SK-N-SH (cell line): ENCODE data around the gene PSD. TPM values are rescaled to one million over a fixed set of nuclear protein-coding genes. Genes with fewer than 3 reads are reported as not detected.

Experiments
- CTCF ChIA-PET: fragments of 300-600, 350-600 bp; formaldehyde crosslinking; extraction: SDS; loops from one replicate; lab custom pipeline; 2021; lab: Yijun Ruan, JAX
- POLR2A ChIA-PET: fragments of 350-600 bp; sonication (Branson Sonifier 250); formaldehyde crosslinking; extraction: SDS; loops from one replicate; lab custom pipeline; 2020; ENCODE audit warnings: antibody characterized with exemption, inconsistent platforms; lab: Yijun Ruan, JAX
- DNase-seq: peaks from one replicate; pipeline ENCODE4 v3.0.0; 2012
- H2AFZ ChIP-seq: fragments of 200-600 bp; sonication (generic); 2 replicates; pipeline ENCODE4 v1.8.1; 2016; ENCODE audit warnings: antibody characterized with exemption, mild to moderate bottlenecking, low read depth
- H3F3A ChIP-seq: fragments of 200-600 bp; sonication (generic); replicated peaks from 2 replicates; pipeline ENCODE3; 2016; ENCODE audit warnings: antibody characterized with exemption, mild to moderate bottlenecking; ENCODE audit not compliant: insufficient read depth
- H3K27ac ChIP-seq, 2 experiments: fragments of 200-500 bp in 1 of 2; fragments of 200-600 bp in 1 of 2; sonication (Bioruptor generic) in 1 of 2; sonication (generic), shearing (Covaris generic) in 1 of 2; 2 replicates each; pipeline versions ENCODE4 v1.5.1 to v1.6.1; 2014 to 2016; ENCODE audit warnings: low read depth in 2 of 2, inconsistent platforms in 1 of 2, low read length in 1 of 2, mild to moderate bottlenecking in 1 of 2, mixed read lengths in 1 of 2
- H3K27me3 ChIP-seq: fragments of 200-600 bp; sonication (generic), shearing (Covaris generic); 2 replicates; pipeline ENCODE4 v1.6.1; 2016; ENCODE audit warnings: mixed run types; ENCODE audit not compliant: insufficient read depth
- H3K36me3 ChIP-seq, 2 experiments: fragments of 200-500 bp in 1 of 2; fragments of 200-600 bp in 1 of 2; sonication (Bioruptor generic) in 1 of 2; sonication (generic) in 1 of 2; replicated peaks in 1 of 2; 2 replicates each; pipeline versions ENCODE3 to v1.5.1; 2014 to 2016; ENCODE audit warnings: low read length in 1 of 2, mild to moderate bottlenecking in 1 of 2; ENCODE audit not compliant: insufficient read depth in 2 of 2, control insufficient read depth in 1 of 2
- H3K4me1 ChIP-seq, 2 experiments: fragments of 200-500 bp in 1 of 2; fragments of 200-600 bp in 1 of 2; sonication (Bioruptor generic) in 1 of 2; sonication (generic), shearing (Covaris generic) in 1 of 2; 2 replicates each; pipeline versions ENCODE4 v1.5.1 to v1.6.1; 2014 to 2016; ENCODE audit warnings: low read depth in 1 of 2, low read length in 1 of 2, mixed run types in 1 of 2; ENCODE audit not compliant: insufficient read depth in 2 of 2, control insufficient read depth in 1 of 2
- H3K4me2 ChIP-seq: fragments of 200-600 bp; sonication (generic), shearing (Covaris generic); 2 replicates; pipeline ENCODE4 v1.6.1; 2017; ENCODE audit warnings: mixed run types
- H3K4me3 ChIP-seq, 2 experiments: fragments of 200-500 bp in 1 of 2; fragments of 200-600 bp in 1 of 2; sonication (Bioruptor generic) in 1 of 2; sonication (generic), shearing (Covaris generic) in 1 of 2; 2 replicates each; pipeline versions ENCODE4 v1.5.1 to v1.8.1; 2014 to 2016; ENCODE audit warnings: low read depth in 2 of 2, inconsistent platforms in 1 of 2, low read length in 1 of 2, mild to moderate bottlenecking in 1 of 2, mixed read lengths in 1 of 2, moderate library complexity in 1 of 2
- H3K79me2 ChIP-seq: fragments of 200-600 bp; sonication (generic); 2 replicates; pipeline ENCODE4 v1.8.1; 2017; ENCODE audit warnings: mild to moderate bottlenecking; ENCODE audit not compliant: insufficient read depth
- H3K9ac ChIP-seq: fragments of 200-600 bp; sonication (generic); 2 replicates; pipeline ENCODE4 v1.6.1; 2017; ENCODE audit warnings: mixed run types
- H3K9me2 ChIP-seq: fragments of 200-600 bp; sonication (generic); 2 replicates; pipeline ENCODE4 v1.6.1; 2017; ENCODE audit warnings: mixed run types
- H3K9me3 ChIP-seq: fragments of 200-600 bp; sonication (generic); 2 replicates; pipeline ENCODE4 v1.6.1; 2017; ENCODE audit warnings: mixed run types, mild to moderate bottlenecking, moderate library complexity
- H4K20me1 ChIP-seq: fragments of 200-600 bp; sonication (generic); 2 replicates; pipeline ENCODE4 v1.6.1; 2017; ENCODE audit warnings: mild to moderate bottlenecking, mixed run types; ENCODE audit not compliant: insufficient read depth
- CHD2 ChIP-seq: fragments of 150-350 bp; IDR thresholded peaks from 2 replicates; pipeline ENCODE4 v1.6.1; 2018; ENCODE audit warnings: low read length; ENCODE audit not compliant: partially characterized antibody
- ELF1 ChIP-seq: IDR thresholded peaks from 2 replicates; pipeline ENCODE4 v1.4.0; 2012
- FOXJ3 ChIP-seq: sonication (generic); formaldehyde crosslinking; IDR thresholded peaks from 2 replicates; pipeline ENCODE4 v1.5.1; 2020; ENCODE audit warnings: mild to moderate bottlenecking, missing genetic modification reagents
- MXI1 ChIP-seq: IDR thresholded peaks from 2 replicates; pipeline ENCODE4 v1.6.1; 2012; ENCODE audit warnings: mild to moderate bottlenecking, low read depth, low read length, improper control_type of control experiment
- NFIC ChIP-seq: IDR thresholded peaks from 2 replicates; pipeline ENCODE4 v1.4.0; 2012; ENCODE audit warnings: borderline replicate concordance
- RAD21 ChIP-seq: IDR thresholded peaks from 2 replicates; pipeline ENCODE4 v1.6.1; 2012; ENCODE audit warnings: mild to moderate bottlenecking, low read length
- RFX5 ChIP-seq: IDR thresholded peaks from 2 replicates; pipeline ENCODE4 v1.6.1; 2012; ENCODE audit warnings: mild to moderate bottlenecking, improper control_type of control experiment, low read length
- RXRA ChIP-seq: IDR thresholded peaks from 2 replicates; pipeline ENCODE4 v1.4.0; 2012; ENCODE audit warnings: low read depth, mild to moderate bottlenecking, borderline replicate concordance
- TAF1 ChIP-seq: IDR thresholded peaks from 2 replicates; pipeline ENCODE4 v1.6.1; 2012; ENCODE audit warnings: low read depth, mild to moderate bottlenecking, low read length, moderate library complexity, borderline replicate concordance
- TCF12 ChIP-seq: IDR thresholded peaks from 2 replicates; pipeline ENCODE4 v1.4.0; 2012
- YY1 ChIP-seq: IDR thresholded peaks from 2 replicates; pipeline ENCODE4 v1.4.0; 2012; ENCODE audit warnings: low read depth, mild to moderate bottlenecking
- WGBS: methylation state at CpG from one replicate; pipeline ENCODE4 v1.1.6; 2017; ENCODE audit warnings: low lambda C conversion rate; 5-methylcytosine and 5-hydroxymethylcytosine counted together
- polyA plus RNA-seq, 3 experiments: library from polyadenylated mRNA; depleted of rRNA; stranded (reverse); fragments of >200 nt; gene quantifications; 2 replicates each; pipeline ENCODE4 v1.2.3, GENCODE V29; 2012
- TF ChIP-seq, protein P1 (sequence below): fragments of 150-350 bp; IDR thresholded peaks from 2 replicates; pipeline ENCODE4 v1.6.1; 2017; ENCODE audit warnings: antibody characterized with exemption, low read length, low read depth, borderline replicate concordance
- TF ChIP-seq, protein P2 (sequence below): IDR thresholded peaks from 2 replicates; pipeline ENCODE4 v1.4.0; 2012; ENCODE audit warnings: low read depth, borderline replicate concordance
- TF ChIP-seq, protein P3 (sequence below): IDR thresholded peaks from 2 replicates; pipeline ENCODE4 v1.4.0; 2012; ENCODE audit warnings: low read depth
- TF ChIP-seq, protein P4 (sequence below): IDR thresholded peaks from 2 replicates; pipeline ENCODE4 v1.4.0; 2012; ENCODE audit warnings: low read depth, borderline replicate concordance
- TF ChIP-seq, protein P5 (sequence below): fragments of 200-600 bp; sonication (generic); IDR thresholded peaks from 2 replicates; pipeline ENCODE4 v1.6.1; 2017; ENCODE audit warnings: antibody characterized with exemption, mild to moderate bottlenecking, moderate library complexity

The PSD gene
- polyA plus RNA-seq, 1 of the 3 experiments (the other 2 are of a cell fraction), result 0.97 TPM

DNA sequence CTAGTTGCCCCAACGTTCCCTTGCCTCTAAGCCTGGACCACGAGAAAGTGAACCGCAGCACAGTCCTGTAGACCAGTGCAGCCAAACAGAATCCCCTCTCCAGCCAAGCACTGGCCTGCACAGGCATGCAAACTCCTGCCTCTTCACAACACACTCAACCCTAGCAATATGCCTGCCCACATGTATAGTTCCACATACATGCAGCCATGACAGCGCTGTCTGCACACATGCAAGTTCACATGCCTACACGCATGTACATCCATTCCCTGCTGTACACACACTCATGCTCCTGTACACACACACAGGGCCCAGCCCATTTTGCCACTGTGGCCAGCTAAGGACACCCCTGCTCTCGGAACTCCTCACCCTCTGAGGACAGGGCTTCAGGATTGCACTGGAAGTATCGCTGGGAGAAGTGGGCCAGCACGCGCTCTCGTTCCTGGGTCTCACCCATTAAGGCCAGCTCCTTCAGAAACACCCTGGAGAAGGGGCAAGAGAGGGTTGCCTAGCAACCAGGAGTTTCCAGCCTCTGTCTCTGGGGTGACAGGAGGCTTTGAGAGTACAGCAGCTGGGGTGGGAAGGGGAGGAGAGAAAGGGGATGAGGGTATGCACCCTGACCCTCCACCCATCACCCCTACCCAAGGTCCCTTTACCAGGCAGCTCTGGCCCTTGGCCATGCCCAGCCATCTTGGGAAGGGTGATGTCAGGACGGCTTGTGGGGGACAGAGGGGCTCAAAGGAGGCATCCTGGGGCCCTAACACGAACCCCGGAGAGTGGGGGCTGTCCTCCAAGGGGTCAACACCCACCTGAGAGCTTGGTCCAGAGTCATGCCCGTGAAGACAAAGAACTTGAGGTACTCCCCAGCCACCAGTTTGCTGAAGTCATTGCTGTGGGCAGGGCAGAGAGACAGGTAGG, 7.0 kb downstream of the PSD start:
- Histone ChIP-seq H3K79me2 (no peaks in the 10 kb centered on the region), H3K9me2 (no peaks in the 10 kb centered on the region), H3F3A (no peaks in the 10 kb centered on the region), H3K4me1 (peaks cover 0 to 31% of the 10 kb centered on the region in 2 experiments; a peak in 2 of 4 replicates), H3K36me3 (no peaks in the 10 kb centered on the region), H3K4me3 (no peak overlapping the region), H2AFZ (no peak overlapping the region), H3K4me2 (no peak overlapping the region), H3K9ac (no peak overlapping the region), H4K20me1 (no peaks in the 10 kb centered on the region), H3K9me3 (no peaks in the 10 kb centered on the region)
- ChIA-PET POLR2A (no interaction called here), CTCF (interaction anchor here (1.1 to 18.3 kb wide), 4 partner anchors 10 to 182 kb away, joined by 3 to 359 read pairs (median 24); partner anchors contain the start of genes FBXL15 and NFKB2)
- DNase-seq, result no peak
- no peak for TF ChIP-seq RAD21
- no peak for TF ChIP-seq NFIC
- no peak for TF ChIP-seq TAF1
- no peak for TF ChIP-seq TCF12
- TF ChIP-seq, protein P1, sequence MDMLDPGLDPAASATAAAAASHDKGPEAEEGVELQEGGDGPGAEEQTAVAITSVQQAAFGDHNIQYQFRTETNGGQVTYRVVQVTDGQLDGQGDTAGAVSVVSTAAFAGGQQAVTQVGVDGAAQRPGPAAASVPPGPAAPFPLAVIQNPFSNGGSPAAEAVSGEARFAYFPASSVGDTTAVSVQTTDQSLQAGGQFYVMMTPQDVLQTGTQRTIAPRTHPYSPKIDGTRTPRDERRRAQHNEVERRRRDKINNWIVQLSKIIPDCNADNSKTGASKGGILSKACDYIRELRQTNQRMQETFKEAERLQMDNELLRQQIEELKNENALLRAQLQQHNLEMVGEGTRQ, result no peak
- no peak for TF ChIP-seq MXI1
- no peak for TF ChIP-seq CHD2
- TF ChIP-seq, all 33 proteins: peak for 0
- 86% methylated on average over 12 of the region's 14 CpGs for WGBS
- Histone ChIP-seq H3K27ac (no peak overlapping the region), H3K27me3 (no peaks in the 10 kb centered on the region)

DNA sequence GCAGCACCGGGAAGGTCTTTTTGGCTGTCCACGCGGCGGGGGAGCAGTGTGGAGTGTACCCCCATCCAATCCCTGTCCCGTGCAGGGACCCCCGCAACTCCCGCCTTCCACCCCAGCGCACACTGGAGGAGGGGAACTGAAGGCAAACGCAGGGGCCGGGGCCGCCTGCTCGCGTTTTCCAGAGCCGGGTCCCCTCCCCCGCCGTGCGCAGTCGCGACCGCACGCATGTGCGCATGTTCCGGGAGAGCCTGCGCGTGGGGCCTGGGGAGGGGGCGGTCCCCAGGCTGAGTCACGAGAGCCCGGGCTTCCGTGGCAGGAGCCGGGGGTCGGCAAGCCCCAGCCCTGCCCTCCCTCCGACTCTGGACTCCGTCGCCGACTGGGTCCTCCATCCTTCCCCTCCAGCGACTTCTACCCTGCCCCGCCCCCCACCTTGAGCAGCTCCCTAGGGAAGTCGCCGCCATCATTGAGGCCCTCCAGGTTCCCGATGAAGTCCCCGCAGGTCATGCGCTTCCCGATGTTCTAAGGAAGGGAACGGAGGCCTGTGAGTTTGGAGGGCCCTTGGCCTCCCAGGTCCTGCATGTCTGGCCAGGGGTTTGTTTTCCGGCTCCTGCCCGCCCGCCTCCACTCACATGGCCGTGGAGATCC, 8.0 kb downstream of the PSD start:
- Histone ChIP-seq H3K9me3 (no peaks in the 10 kb centered on the region), H3K27ac (no peak overlapping the region), H3K4me3 (no peak overlapping the region), H3F3A (no peaks in the 10 kb centered on the region), H3K9ac (no peak overlapping the region), H4K20me1 (no peaks in the 10 kb centered on the region), H3K9me2 (no peaks in the 10 kb centered on the region), H3K4me1 (peaks cover 0 to 31% of the 10 kb centered on the region in 2 experiments; a peak in 2 of 4 replicates), H3K36me3 (no peaks in the 10 kb centered on the region), H3K4me2 (no peak overlapping the region), H3K27me3 (no peaks in the 10 kb centered on the region), H2AFZ (no peak overlapping the region), H3K79me2 (no peaks in the 10 kb centered on the region)
- ChIA-PET POLR2A (no interaction called here), CTCF (interaction anchor here (1.1 to 18.3 kb wide), 5 partner anchors 8 to 181 kb away, joined by 3 to 359 read pairs (median 7); partner anchors contain the start of genes FBXL15, NFKB2 and PSD)
- 72% methylated on average over 25 of the region's 48 CpGs for WGBS
- DNase-seq, result peak; percentile 27
- TF ChIP-seq RFX5 (no peak), YY1 (no peak), FOXJ3 (no peak), RXRA (no peak), ELF1 (no peak)
- TF ChIP-seq, protein P2, sequence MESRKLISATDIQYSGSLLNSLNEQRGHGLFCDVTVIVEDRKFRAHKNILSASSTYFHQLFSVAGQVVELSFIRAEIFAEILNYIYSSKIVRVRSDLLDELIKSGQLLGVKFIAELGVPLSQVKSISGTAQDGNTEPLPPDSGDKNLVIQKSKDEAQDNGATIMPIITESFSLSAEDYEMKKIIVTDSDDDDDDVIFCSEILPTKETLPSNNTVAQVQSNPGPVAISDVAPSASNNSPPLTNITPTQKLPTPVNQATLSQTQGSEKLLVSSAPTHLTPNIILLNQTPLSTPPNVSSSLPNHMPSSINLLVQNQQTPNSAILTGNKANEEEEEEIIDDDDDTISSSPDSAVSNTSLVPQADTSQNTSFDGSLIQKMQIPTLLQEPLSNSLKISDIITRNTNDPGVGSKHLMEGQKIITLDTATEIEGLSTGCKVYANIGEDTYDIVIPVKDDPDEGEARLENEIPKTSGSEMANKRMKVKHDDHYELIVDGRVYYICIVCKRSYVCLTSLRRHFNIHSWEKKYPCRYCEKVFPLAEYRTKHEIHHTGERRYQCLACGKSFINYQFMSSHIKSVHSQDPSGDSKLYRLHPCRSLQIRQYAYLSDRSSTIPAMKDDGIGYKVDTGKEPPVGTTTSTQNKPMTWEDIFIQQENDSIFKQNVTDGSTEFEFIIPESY, result no peak
- TF ChIP-seq, protein P3, sequence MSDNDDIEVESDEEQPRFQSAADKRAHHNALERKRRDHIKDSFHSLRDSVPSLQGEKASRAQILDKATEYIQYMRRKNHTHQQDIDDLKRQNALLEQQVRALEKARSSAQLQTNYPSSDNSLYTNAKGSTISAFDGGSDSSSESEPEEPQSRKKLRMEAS, result no peak
- TF ChIP-seq, protein P4, sequence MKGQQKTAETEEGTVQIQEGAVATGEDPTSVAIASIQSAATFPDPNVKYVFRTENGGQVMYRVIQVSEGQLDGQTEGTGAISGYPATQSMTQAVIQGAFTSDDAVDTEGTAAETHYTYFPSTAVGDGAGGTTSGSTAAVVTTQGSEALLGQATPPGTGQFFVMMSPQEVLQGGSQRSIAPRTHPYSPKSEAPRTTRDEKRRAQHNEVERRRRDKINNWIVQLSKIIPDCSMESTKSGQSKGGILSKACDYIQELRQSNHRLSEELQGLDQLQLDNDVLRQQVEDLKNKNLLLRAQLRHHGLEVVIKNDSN, result no peak
- TF ChIP-seq, protein P5, sequence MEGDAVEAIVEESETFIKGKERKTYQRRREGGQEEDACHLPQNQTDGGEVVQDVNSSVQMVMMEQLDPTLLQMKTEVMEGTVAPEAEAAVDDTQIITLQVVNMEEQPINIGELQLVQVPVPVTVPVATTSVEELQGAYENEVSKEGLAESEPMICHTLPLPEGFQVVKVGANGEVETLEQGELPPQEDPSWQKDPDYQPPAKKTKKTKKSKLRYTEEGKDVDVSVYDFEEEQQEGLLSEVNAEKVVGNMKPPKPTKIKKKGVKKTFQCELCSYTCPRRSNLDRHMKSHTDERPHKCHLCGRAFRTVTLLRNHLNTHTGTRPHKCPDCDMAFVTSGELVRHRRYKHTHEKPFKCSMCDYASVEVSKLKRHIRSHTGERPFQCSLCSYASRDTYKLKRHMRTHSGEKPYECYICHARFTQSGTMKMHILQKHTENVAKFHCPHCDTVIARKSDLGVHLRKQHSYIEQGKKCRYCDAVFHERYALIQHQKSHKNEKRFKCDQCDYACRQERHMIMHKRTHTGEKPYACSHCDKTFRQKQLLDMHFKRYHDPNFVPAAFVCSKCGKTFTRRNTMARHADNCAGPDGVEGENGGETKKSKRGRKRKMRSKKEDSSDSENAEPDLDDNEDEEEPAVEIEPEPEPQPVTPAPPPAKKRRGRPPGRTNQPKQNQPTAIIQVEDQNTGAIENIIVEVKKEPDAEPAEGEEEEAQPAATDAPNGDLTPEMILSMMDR, result no peak
